OCI-LY7 (cell line): Measurements from ENCODE around the gene SLIT3. TPM values are rescaled to one million over a fixed set of nuclear protein-coding genes. Genes with fewer than 3 reads are reported as not detected.

Source experiments
- BruUV-seq: library from RNA; stranded (reverse); fragments of 400-500 nt; replicated peaks from 2 replicates; lab custom pipeline; 2021; lab: Mats Ljungman, UMichigan
- CTCF ChIA-PET: fragments of 300-600 bp; sonication (Branson Sonifier 250); formaldehyde crosslinking; loops from one replicate; lab custom pipeline; 2022; ENCODE audit warnings: antibody characterized with exemption; ENCODE audit not compliant: unreplicated experiment; lab: Charles Lee
- POLR2A ChIA-PET: fragments of 300-600 bp; sonication (Branson Sonifier 250); formaldehyde crosslinking; loops from one replicate; lab custom pipeline; 2022; ENCODE audit warnings: antibody characterized with exemption; lab: Charles Lee
- DNase-seq: peaks from one replicate; pipeline ENCODE4 v3.0.0-alpha.2; 2015; ENCODE audit warnings: low spot score
- H2AFZ ChIP-seq: fragments of 200-600 bp; sonication (generic), shearing (Covaris generic); 2 replicates; pipeline ENCODE4 v1.6.1; 2014; ENCODE audit warnings: mild to moderate bottlenecking, antibody characterized with exemption, low read length, moderate library complexity
- H3K27ac ChIP-seq: fragments of 200-600 bp; sonication (generic); 2 replicates; pipeline ENCODE4 v1.5.1; 2014; ENCODE audit warnings: mixed run types, low read depth, mild to moderate bottlenecking, moderate library complexity, low read length, inconsistent platforms; ENCODE audit not compliant: poor library complexity, severe bottlenecking
- H3K36me3 ChIP-seq: fragments of 200-600 bp; sonication (generic); 2 replicates; pipeline ENCODE4 v1.6.1; 2014; ENCODE audit warnings: mild to moderate bottlenecking, antibody characterized with exemption, low read length, moderate library complexity, mixed read lengths; ENCODE audit not compliant: insufficient read depth
- H3K4me1 ChIP-seq: fragments of 200-600 bp; sonication (generic); 2 replicates; pipeline ENCODE4 v1.5.1; 2014; ENCODE audit warnings: mild to moderate bottlenecking, low read length; ENCODE audit not compliant: insufficient read depth, poor library complexity, severe bottlenecking
- H3K4me2 ChIP-seq: fragments of 200-600 bp; sonication (generic); 2 replicates; pipeline ENCODE4 v1.6.1; 2014; ENCODE audit warnings: mild to moderate bottlenecking, low read length
- H3K4me3 ChIP-seq: fragments of 200-600 bp; sonication (generic); 2 replicates; pipeline ENCODE4 v1.5.1; 2014; ENCODE audit warnings: mild to moderate bottlenecking, low read depth, low read length; ENCODE audit not compliant: poor library complexity, severe bottlenecking
- H3K79me2 ChIP-seq: fragments of 200-600 bp; sonication (generic); 2 replicates; pipeline ENCODE4 v1.6.1; 2016; ENCODE audit warnings: low read depth, mild to moderate bottlenecking, low read length, moderate library complexity, mixed read lengths; ENCODE audit not compliant: insufficient read depth
- H3K9me2 ChIP-seq: fragments of 200-600 bp; sonication (generic); 2 replicates; pipeline ENCODE4 v1.6.1; 2016; ENCODE audit warnings: mild to moderate bottlenecking, low read length, mixed read lengths; ENCODE audit not compliant: insufficient read depth
- H3K9me3 ChIP-seq: fragments of 200-600 bp; sonication (generic); 2 replicates; pipeline ENCODE4 v1.6.1; 2014; ENCODE audit warnings: mild to moderate bottlenecking, mixed run types, low read length, mixed read lengths
- H4K20me1 ChIP-seq: fragments of 200-600 bp; sonication (generic); 2 replicates; pipeline ENCODE4 v1.6.1; 2014; ENCODE audit warnings: mild to moderate bottlenecking, antibody characterized with exemption, low read length, moderate library complexity, mixed read lengths; ENCODE audit not compliant: insufficient read depth
- EZH2phosphoT487 ChIP-seq: fragments of 200-600 bp; sonication (generic); IDR thresholded peaks from 2 replicates; pipeline ENCODE4 v1.6.1; 2018; ENCODE audit warnings: low read depth, borderline replicate concordance, mild to moderate bottlenecking, mixed run types, antibody characterized with exemption, low read length, moderate library complexity, mixed read lengths
- intact Hi-C: fragments of 100-400 bp; cut with micrococcal nuclease; formaldehyde crosslinking; loops from one replicate; pipeline ENCODE4 v1.10.0; 2022; ENCODE audit not compliant: unreplicated experiment
- total RNA-seq, 2 experiments: library from RNA; depleted of rRNA in 1 of 2; stranded (reverse); fragments of >200 nt in 1 of 2; shearing (Covaris generic) in 1 of 2; gene quantifications; 2 replicates each; pipeline ENCODE4 v1.2.3, GENCODE V29; 2014 to 2022
- TF ChIP-seq, protein P1 (sequence below): fragments of 200-600 bp; sonication (generic); conservative IDR thresholded peaks from 2 replicates; pipeline ENCODE4 v1.5.1; 2014; ENCODE audit warnings: mild to moderate bottlenecking, antibody characterized with exemption, low read length, moderate library complexity, mixed read lengths

Gene SLIT3
- total RNA-seq, 2 experiments from 2014 or later: not detected

- TF ChIP-seq, protein P1, sequence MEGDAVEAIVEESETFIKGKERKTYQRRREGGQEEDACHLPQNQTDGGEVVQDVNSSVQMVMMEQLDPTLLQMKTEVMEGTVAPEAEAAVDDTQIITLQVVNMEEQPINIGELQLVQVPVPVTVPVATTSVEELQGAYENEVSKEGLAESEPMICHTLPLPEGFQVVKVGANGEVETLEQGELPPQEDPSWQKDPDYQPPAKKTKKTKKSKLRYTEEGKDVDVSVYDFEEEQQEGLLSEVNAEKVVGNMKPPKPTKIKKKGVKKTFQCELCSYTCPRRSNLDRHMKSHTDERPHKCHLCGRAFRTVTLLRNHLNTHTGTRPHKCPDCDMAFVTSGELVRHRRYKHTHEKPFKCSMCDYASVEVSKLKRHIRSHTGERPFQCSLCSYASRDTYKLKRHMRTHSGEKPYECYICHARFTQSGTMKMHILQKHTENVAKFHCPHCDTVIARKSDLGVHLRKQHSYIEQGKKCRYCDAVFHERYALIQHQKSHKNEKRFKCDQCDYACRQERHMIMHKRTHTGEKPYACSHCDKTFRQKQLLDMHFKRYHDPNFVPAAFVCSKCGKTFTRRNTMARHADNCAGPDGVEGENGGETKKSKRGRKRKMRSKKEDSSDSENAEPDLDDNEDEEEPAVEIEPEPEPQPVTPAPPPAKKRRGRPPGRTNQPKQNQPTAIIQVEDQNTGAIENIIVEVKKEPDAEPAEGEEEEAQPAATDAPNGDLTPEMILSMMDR: no peak
- TF ChIP-seq EZH2phosphoT487: no peak
- BruUV-seq: no TSS peak
- no peak overlapping the region for H3K4me2 ChIP-seq
- H3K36me3 ChIP-seq: no peaks in the 10 kb centered on the region
- POLR2A ChIA-PET: no interaction called here
- no peak overlapping the region for H3K27ac ChIP-seq
- no peaks in the 10 kb centered on the region for H3K79me2 ChIP-seq
- H3K4me1 ChIP-seq: no peaks in the 10 kb centered on the region
- H4K20me1 ChIP-seq: no peaks in the 10 kb centered on the region
- intact Hi-C loops: no loop called here
- H3K9me2 ChIP-seq: no peaks in the 10 kb centered on the region
- CTCF ChIA-PET: no interaction called here
- no peak overlapping the region for H2AFZ ChIP-seq
- no peaks in the 10 kb centered on the region for H3K9me3 ChIP-seq
- H3K4me3 ChIP-seq: no peak overlapping the region
- DNase-seq: no peak
These were observed 360.2 kb downstream of the SLIT3 start for GRCh38 chr5:168940712-168941111.

- intact Hi-C loops: no loop called here
- POLR2A ChIA-PET: no interaction called here
- H3K36me3 ChIP-seq: no peaks in the 10 kb centered on the region
- H3K79me2 ChIP-seq: no peaks in the 10 kb centered on the region
- no peaks in the 10 kb centered on the region for H3K9me3 ChIP-seq
- CTCF ChIA-PET: no interaction called here
- H3K4me3 ChIP-seq: no peak overlapping the region
- H3K27ac ChIP-seq: no peak overlapping the region
- DNase-seq: no peak
- H2AFZ ChIP-seq: no peak overlapping the region
- no peaks in the 10 kb centered on the region for H3K9me2 ChIP-seq
- no peaks in the 10 kb centered on the region for H4K20me1 ChIP-seq
- TF ChIP-seq, protein P1: no peak
- TF ChIP-seq EZH2phosphoT487: no peak
- no peak overlapping the region for H3K4me2 ChIP-seq
- H3K4me1 ChIP-seq: no peaks in the 10 kb centered on the region
- BruUV-seq: no TSS peak
These were observed 360.9 kb downstream of the SLIT3 start for GRCh38 chr5:168939887-168940544.

- Histone ChIP-seq H2AFZ (no peak overlapping the region), H3K36me3 (no peaks in the 10 kb centered on the region), H3K79me2 (no peaks in the 10 kb centered on the region), H3K9me2 (no peaks in the 10 kb centered on the region), H3K27ac (no peak overlapping the region), H3K4me2 (no peak overlapping the region), H3K4me3 (no peak overlapping the region), H3K4me1 (no peaks in the 10 kb centered on the region), H4K20me1 (no peaks in the 10 kb centered on the region), H3K9me3 (no peaks in the 10 kb centered on the region)
- no peak for DNase-seq
- POLR2A ChIA-PET: no interaction called here
- no peak for TF ChIP-seq EZH2phosphoT487
- TF ChIP-seq, protein P1: no peak
- intact Hi-C loops: no loop called here
- no TSS peak for BruUV-seq
- CTCF ChIA-PET: no interaction called here
These were observed 361.7 kb downstream of the SLIT3 start for GRCh38 chr5:168939156-168939800.
